ENCODE data around the gene UVRAG.
"Not testable (repeated sequence)": the region's sequence is repeated elsewhere in the genome, so short reads cannot be mapped to it uniquely, and the experiment has no call there.

The UVRAG gene

GRCh38 chr11:75867778-75868374, 52.9 kb downstream of the UVRAG start:
- in situ Hi-C loops (cut with HindIII; ENCODE audit: low pct_unique_long_range_greater_than_20kb, low sequenced_read_pairs): no loop called here
- TF ChIP-seq JUND (IDR thresholded peaks at IDR 0.05; ENCODE audit: low read depth): no peak
- DNase-seq (ENCODE audit: low read depth in 1 of 2, low spot score in 1 of 2): peak; percentile 44 to 71

DNA sequence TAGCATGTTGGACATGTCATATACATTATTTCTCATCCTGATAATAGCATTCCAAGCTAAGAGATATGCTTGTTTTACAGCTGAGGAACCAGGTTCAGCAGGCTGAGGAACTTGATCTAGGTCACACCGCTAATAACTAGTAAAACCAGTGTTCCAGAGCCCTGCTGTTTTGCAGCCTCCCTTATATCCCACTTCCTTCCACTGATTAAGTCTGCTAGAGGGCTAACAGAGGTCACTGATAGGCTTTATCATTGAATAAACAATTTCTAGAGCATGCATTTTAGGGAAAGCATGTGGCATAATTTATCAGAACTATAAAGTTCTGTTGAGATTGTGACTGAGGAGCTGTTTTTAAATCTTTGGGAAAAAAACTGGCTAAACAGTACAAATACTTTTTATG, 54.0 kb downstream of the UVRAG start:
- DNase-seq (ENCODE audit: low read depth in 1 of 2, low spot score in 1 of 2): no peak
- TF ChIP-seq JUND (IDR thresholded peaks at IDR 0.05; ENCODE audit: low read depth): no peak
- in situ Hi-C loops (cut with HindIII; ENCODE audit: low pct_unique_long_range_greater_than_20kb, low sequenced_read_pairs): no loop called here

DNA sequence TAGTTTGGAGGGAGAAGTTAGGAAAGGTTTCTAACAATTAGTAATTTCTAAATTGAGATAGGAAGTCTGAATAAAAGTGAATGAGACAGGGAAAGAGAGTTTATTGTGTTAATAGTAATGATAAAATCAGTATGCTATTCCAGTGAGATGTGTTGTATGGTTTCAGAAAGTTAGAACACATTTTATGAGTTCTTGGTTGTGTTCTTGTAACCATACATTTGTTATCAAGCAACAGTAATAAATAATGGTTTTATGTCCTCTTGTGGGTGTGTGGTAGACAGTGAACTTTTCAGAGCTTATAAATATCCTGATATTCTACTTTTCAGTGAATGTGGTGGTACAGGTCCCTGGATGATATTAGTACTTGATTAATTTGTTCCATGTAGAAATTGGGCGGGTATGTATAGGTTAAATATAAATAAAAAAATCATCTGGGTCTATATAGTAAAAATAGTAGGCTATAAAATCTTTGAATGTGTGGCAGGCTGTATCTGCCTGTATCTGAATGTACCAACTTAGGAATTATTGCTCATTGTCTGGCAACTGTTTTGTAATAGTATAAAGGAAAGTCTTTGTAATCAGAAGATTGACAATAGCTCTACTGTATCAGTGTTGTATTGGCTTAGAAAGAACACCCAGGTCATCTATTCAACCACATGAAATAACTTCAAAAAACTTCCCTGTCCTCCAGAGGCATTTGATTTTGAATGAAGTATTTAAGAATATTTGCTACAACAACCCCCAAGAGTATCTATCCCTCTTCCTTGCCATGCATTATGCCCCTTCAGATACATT, 54.8 kb downstream of the UVRAG start:
- in situ Hi-C loops (cut with HindIII; ENCODE audit: low pct_unique_long_range_greater_than_20kb, low sequenced_read_pairs): no loop called here

DNA sequence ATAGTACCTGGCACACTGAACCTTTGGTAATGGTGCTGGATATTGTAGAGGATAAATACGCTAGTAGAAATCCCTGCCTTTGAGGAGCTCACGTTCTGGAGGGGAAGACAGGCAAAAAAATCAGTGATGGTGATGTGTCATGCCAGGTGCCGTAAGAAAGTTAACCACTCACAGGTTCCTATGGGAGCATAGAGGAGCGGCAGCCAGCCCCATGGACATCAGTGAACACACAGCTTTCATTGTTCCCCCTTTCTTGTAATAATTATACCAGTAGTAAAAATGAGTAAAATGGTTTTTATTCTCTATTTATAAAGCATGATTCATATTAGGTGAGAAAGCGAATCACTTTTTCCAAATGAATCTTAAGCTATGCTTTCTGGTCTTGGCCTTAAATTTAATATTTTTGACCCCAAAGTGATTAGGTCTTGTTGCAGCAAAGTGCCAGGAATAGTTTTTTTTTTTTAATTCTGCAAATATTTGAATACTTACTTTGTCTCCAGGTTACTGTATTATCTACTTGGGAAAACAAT, 57.9 kb downstream of the UVRAG start:
- no peak for DNase-seq (ENCODE audit: low read depth in 1 of 2, low spot score in 1 of 2)
- in situ Hi-C loops (cut with HindIII; ENCODE audit: low pct_unique_long_range_greater_than_20kb, low sequenced_read_pairs): no loop called here
- TF ChIP-seq JUND (IDR thresholded peaks at IDR 0.05; ENCODE audit: low read depth): no peak

More for the DNA sequence above, 54.8 kb downstream of the UVRAG start:
- no peak for DNase-seq (ENCODE audit: low read depth in 1 of 2, low spot score in 1 of 2)
- TF ChIP-seq JUND (IDR thresholded peaks at IDR 0.05; ENCODE audit: low read depth): no peak

- DNase-seq (ENCODE audit: low read depth in 1 of 2, low spot score in 1 of 2): no peak
- in situ Hi-C loops (cut with HindIII; ENCODE audit: low pct_unique_long_range_greater_than_20kb, low sequenced_read_pairs): no loop called here
- no peak for TF ChIP-seq JUND (IDR thresholded peaks at IDR 0.05; ENCODE audit: low read depth)
Observed at GRCh38 chr11:75873417-75874221, 58.6 kb downstream of the UVRAG start.

DNA sequence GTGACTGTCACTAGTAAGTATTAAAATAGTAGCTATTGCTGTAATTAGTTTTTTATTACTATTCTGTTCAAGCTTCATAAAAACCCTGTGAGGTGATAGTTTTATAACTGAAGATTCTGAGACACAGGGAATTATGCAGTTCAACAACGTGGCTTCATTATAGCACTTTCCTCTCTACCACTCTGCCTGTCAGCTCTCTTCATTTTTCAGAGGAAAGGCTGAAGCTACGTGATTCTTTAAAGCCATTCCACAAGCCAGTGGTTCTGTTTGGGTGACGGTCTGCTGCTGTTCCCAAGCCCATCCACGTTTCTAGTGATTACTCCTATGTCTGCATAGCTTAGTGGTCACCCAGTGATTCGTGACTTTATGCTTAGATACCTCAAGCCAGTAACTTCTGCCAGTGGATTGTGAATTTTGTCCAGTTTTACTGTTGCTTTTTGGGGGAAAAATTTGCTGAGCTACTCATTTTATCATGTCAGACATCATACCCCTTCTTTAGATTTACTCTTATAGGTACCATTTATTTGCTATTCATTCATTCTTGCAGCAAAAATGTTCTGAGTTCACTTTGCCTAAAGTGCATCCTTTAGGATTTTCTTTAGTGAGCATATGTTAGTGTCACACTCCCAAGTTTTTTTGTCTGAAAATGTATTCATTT, 59.8 kb downstream of the UVRAG start:
- in situ Hi-C loops (cut with HindIII; ENCODE audit: low pct_unique_long_range_greater_than_20kb, low sequenced_read_pairs): no loop called here
- TF ChIP-seq JUND (IDR thresholded peaks at IDR 0.05; ENCODE audit: low read depth): no peak
- no peak for DNase-seq (ENCODE audit: low read depth in 1 of 2, low spot score in 1 of 2)

DNA sequence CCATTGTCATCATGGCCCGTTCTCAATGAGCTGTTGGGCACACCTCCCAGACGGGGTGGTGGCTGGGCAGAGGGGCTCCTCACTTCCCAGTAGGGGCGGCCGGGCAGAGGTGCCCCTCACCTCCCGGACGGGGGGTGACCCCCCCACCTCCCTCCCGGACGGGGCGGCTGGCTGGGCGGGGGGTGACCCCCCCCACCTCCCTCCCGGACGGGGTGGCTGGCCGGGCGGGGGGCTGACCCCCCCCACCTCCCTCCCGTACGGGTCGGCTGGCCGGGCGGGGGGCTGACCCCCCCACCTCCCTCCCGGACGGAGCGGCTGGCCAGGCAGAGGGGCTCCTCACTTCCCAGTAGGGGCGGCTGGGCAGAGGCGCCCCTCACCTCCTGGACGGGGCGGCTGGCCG, 62.3 kb downstream of the UVRAG start:
- in situ Hi-C loops (cut with HindIII; ENCODE audit: low pct_unique_long_range_greater_than_20kb, low sequenced_read_pairs); DNase-seq (ENCODE audit: low read depth in 1 of 2, low spot score in 1 of 2): not testable (repeated sequence)

DNA sequence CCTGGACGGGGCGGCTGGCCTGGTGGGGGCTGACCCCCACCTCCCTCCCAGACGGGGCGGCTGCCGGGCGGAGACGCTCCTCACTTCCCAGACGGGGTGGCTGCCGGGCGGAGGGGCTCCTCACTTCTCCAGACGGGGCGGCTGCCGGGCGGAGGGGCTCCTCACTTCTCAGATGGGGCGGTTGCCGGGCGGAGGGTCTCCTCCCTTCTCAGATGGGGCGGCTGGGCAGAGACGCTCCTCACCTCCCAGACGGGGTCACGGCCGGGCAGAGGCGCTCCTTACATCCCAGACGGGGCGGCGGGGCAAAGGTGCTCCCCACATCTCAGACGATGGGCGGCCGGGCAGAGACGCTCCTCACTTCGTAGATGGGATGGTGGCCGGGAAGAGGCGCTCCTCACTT, 62.9 kb downstream of the UVRAG start:
- in situ Hi-C loops (cut with HindIII; ENCODE audit: low pct_unique_long_range_greater_than_20kb, low sequenced_read_pairs); DNase-seq (ENCODE audit: low read depth in 1 of 2, low spot score in 1 of 2): not testable (repeated sequence)

DNA sequence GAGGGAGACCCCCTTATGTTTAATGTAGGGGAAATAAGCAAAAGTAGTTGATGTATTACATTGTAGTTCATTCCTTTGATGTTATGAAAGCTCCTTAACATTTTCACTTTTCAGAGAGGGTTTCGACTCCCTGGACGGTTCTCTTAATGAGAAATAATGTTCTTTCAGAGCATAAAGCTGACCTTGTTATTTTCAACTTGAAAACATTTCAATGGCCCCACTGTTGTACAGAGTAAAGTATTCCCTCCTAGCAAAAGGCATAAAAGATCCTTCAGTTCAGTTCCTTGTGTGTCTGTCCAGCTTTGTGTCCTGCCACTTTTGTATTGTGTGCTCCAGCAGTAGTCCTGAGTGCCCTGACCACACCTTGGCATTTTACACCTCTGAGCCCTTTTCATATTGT, 63.9 kb downstream of the UVRAG start:
- DNase-seq (ENCODE audit: low read depth in 1 of 2, low spot score in 1 of 2): no peak
- no peak for TF ChIP-seq JUND (IDR thresholded peaks at IDR 0.05; ENCODE audit: low read depth)
- in situ Hi-C loops (cut with HindIII; ENCODE audit: low pct_unique_long_range_greater_than_20kb, low sequenced_read_pairs): no loop called here

DNA sequence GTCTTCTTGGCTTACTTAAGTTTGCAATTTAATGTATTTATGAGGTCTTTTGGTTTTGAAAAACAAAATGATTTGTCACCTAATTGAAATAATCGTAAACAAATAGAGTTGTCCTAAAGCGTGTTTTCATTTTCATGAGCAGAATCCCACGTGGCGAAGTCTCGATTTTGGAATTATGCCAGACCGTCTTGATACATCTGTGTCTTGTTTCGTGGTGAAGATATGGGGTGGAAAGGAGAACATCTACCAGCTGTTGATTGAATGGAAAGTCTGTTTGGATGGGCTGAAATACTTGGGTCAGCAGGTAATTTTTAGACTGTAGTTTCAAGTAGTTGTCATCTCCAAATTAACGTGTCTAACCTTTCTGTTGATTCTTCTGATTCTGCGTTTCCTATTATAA, 64.7 kb downstream of the UVRAG start:
- no peak for DNase-seq (ENCODE audit: low read depth in 1 of 2, low spot score in 1 of 2)
- in situ Hi-C loops (cut with HindIII; ENCODE audit: low pct_unique_long_range_greater_than_20kb, low sequenced_read_pairs): no loop called here
- TF ChIP-seq JUND (IDR thresholded peaks at IDR 0.05; ENCODE audit: low read depth): no peak

DNA sequence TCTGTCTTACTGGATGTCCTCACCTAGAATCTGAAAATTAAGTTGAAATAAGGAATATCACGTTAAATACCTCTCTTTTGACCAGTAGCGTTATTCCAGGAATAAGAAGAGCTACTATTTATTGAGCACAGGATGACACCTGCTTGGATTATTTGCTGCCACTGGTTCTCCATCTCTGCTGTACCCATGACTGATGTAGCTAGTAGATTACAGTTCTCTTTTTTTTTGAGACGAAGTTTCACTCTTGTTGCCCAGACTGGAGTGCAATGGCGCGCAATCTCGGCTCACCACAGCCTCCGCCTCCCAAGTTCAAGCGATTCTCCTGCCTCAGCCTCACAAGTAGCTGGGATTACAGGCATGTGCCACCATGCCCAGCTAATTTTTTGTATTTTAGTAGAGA, 65.3 kb downstream of the UVRAG start:
- in situ Hi-C loops (cut with HindIII; ENCODE audit: low pct_unique_long_range_greater_than_20kb, low sequenced_read_pairs); DNase-seq (ENCODE audit: low read depth in 1 of 2, low spot score in 1 of 2): not testable (repeated sequence)

DNA sequence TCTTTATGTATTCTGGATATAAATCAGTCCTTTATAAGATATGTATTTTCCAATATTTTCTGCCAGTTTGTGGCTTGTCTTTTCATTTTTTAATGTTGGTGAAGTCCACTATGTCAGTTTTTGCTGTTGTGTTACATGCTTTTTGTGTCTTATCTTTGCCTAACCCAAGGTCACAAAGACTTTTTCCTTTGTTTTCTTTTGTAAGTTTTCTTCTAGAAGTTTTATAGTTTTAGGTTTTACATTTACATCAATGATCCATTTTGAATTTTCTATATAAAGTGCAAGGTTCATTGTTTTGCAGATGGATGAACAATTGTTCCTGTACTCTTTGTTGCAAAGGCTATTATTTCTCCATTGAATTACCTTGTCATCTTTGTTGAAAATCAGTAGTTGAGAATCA, 69.3 kb downstream of the UVRAG start:
- no peak for TF ChIP-seq JUND (IDR thresholded peaks at IDR 0.05; ENCODE audit: low read depth)
- DNase-seq (ENCODE audit: low read depth in 1 of 2, low spot score in 1 of 2): no peak
- in situ Hi-C loops (cut with HindIII; ENCODE audit: low pct_unique_long_range_greater_than_20kb, low sequenced_read_pairs): no loop called here
